GM20000 (cell line): ENCODE measurements around the gene ZNF407.

Source experiments
- DNase-seq: peaks from one replicate; pipeline ENCODE4 v3.0.0; 2012; ENCODE audit warnings: low spot score
- TF ChIP-seq, protein P1 (sequence below): IDR thresholded peaks from 2 replicates; pipeline ENCODE4 v1.5.1; 2012; ENCODE audit warnings: mild to moderate bottlenecking, control low read depth; ENCODE audit errors: extremely low read depth, missing control alignments

The ZNF407 gene

DNA sequence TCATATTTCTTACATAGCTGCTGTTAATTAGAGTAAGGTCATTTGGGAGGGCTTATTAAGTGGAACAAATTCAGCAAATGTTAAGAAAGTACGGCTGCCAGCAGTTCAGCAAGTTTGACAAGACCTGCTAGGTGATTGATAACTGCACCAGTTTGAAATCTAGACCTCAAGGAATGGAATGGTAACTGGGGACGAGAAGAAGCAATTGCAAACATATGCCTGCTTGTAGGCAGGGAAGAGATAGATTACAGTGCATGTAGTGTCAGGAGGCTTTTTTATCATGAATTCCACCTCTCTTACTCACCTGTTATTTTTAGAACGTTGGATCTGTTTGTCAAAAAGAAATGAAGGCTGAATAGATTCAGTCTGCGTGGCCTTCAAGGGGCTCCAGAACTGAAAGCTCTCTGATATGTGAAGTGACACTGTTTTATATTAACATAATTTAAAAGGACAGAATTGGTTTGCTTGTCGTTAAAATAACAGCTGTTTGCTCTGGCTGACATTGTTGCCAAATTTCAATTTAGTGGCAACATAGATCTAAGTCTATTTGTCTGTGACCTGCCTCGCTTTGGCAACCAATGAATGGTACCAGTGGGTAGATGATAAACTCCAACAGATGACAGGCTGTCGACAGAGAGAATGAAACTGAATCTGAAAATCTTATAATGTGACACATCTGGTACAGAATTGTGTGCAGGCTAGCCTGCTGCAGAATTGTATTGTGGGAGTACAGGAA, 199.3 kb downstream of the ZNF407 start:
- TF ChIP-seq, protein P1, sequence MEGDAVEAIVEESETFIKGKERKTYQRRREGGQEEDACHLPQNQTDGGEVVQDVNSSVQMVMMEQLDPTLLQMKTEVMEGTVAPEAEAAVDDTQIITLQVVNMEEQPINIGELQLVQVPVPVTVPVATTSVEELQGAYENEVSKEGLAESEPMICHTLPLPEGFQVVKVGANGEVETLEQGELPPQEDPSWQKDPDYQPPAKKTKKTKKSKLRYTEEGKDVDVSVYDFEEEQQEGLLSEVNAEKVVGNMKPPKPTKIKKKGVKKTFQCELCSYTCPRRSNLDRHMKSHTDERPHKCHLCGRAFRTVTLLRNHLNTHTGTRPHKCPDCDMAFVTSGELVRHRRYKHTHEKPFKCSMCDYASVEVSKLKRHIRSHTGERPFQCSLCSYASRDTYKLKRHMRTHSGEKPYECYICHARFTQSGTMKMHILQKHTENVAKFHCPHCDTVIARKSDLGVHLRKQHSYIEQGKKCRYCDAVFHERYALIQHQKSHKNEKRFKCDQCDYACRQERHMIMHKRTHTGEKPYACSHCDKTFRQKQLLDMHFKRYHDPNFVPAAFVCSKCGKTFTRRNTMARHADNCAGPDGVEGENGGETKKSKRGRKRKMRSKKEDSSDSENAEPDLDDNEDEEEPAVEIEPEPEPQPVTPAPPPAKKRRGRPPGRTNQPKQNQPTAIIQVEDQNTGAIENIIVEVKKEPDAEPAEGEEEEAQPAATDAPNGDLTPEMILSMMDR = no peak
- peak; percentile 34 for DNase-seq

DNA sequence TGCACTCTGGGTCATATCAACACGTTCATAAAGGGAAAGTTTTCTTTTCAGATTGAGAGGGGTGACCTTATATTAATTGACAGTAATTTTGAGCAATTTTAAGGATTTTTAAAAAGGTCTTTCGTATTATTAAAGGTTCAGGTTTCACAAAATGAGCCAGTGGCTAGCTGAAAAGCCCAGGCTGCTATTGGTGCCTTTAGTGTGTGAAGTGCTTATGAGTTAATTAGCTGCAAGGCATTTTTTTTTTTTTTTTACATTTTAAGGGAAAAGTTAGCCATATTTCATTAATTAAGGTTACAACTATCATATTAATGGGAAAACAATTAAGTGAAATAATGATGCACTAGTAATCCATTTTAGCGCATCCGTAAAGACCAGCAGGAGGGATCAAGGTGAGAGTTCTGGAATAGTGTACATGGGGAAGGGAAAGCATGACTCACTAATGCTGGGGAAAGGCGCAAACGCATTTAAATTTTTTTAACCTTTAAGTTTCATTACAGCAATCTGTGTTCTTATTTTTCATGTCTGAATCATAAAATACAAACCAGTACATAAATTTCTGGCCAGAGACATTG, 200.0 kb downstream of the ZNF407 start:
- TF ChIP-seq, protein P1 = no peak
- DNase-seq = no peak

DNA sequence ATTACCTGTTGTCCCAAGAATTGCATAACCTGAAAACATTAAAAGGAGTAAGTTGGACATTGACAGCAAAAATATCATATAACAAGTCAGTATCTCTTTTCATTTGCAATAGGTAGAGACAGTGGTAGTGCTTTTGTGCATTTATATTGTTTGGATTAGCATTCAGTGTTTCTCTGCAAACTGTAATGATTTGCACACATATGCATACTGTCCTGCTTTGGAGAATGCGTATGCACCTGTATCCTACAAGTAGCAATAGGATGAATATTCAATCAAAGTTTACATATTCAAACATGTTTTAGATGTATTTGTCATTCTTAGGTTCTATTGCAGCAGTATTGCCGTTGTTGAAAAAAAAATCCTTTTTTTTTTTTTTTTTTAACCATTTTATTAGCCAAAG, 201.9 kb downstream of the ZNF407 start:
- TF ChIP-seq, protein P1 = no peak

DNA sequence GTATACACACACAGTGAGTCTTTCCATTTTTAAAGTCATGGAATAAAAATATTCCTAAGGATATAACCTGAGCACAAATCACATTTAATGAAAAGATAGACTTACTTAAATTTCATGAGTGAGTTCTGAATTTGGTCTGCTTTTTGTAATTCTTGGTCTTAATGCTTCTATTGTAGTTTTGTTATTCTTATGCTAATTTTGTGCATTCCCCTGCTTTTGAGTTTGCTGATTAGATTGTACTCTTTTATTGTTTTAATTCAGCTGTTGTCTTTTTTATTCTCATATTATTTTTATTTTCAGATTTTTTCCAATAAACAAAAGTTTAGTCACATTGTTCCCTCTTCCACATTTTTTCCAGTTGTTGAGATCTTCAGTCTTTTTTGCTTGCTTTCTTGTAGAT, 202.4 kb downstream of the ZNF407 start:
- no peak for DNase-seq
- TF ChIP-seq, protein P1 = no peak

More for the DNA sequence above, 201.9 kb downstream of the ZNF407 start:
- no peak for DNase-seq

DNA sequence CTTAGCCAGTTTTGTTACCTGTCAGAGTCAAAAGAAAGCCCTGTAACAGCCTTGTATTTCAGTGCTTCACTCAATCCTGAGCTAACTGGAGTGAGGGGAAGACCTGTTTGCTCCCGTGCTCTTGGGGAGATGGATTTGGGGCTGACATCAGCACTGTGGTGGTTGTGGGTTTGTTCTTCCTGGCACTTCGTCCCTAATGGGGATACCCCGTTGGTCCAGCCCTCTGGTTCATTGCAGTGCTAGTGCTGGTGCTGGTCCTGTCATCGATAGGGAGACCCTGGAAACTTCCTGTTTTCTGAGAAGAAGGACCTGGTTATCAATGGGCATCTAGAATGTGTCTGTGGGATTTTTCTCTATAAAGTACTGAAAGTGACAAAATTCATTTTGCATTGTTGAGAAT, 205.4 kb downstream of the ZNF407 start:
- TF ChIP-seq, protein P1 = no peak
- no peak for DNase-seq

DNA sequence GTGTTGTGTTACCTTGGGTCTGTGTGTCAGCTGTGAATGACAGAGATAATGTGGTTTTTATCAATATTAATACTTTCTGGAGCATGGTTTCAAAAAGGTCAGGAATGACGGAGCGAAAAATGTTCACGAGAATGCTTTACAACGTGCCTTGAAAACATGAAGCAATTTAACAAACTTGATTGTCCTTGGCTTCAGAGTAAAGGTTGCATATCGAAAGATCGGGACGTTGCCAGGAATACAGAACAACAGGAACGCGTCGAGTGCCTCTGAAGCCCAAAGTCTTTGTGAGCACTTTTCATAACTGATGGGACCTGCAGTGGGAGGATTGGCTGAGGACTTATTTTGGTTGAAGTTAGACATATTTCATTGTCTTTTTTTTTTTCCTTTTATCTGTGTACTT, 206.1 kb downstream of the ZNF407 start:
- DNase-seq = no peak
- TF ChIP-seq, protein P1 = no peak

DNA sequence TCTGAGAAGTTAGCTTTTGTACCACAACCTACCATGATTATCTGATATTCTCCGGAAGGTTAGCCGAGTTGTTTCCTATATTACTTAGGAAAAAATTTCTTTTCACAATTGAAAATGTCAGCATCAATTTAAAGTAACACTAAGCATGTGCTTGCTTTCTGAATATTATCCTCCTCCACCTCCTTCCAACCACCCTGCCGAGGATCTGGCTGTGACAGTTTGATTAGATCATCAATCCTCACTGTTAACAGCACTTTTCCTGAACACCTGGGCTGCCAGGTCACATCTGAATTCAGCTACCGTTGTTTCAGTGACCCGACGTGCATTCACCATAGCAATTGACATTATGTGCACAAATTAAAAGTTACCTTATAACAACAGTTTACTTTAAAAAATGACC, 207.0 kb downstream of the ZNF407 start:
- DNase-seq = no peak
- TF ChIP-seq, protein P1 = no peak
